CD4-positive, CD25-positive, alpha-beta regulatory T cell (primary cell): ENCODE measurements around the gene RSU1. TPM values are rescaled to one million over a fixed set of nuclear protein-coding genes. Genes with fewer than 3 reads are reported as not detected.

Source experiments
- ATAC-seq, 2 donors: fragments of 150-1000 bp; cut with Tn5 transposase; one replicate each; pipeline ENCODE4 v1.10.0; 2021; ENCODE audit warnings: low read depth in 2 of 2, moderate number of reproducible peaks in 2 of 2, moderate library complexity in 1 of 2
- DNase-seq, 3 donors: peaks; one replicate each; pipeline versions ENCODE4 v3.0.0 to v3.0.0-alpha.2; 2012 to 2022; ENCODE audit warnings: mixed read lengths in 1 of 3
- H3K27ac ChIP-seq: one replicate; pipeline ENCODE4 v1.7.0; 2013; ENCODE audit warnings: mild to moderate bottlenecking, low read length; ENCODE audit not compliant: insufficient read depth, poor library complexity, severe bottlenecking
- H3K27me3 ChIP-seq: one replicate; pipeline ENCODE4 v1.7.0; 2013; ENCODE audit warnings: low read length; ENCODE audit not compliant: control insufficient read depth, insufficient read depth
- H3K36me3 ChIP-seq: one replicate; pipeline ENCODE4 v1.7.0; 2013; ENCODE audit warnings: mild to moderate bottlenecking, low read length, moderate library complexity; ENCODE audit not compliant: control insufficient read depth, insufficient read depth
- H3K4me1 ChIP-seq: 2 replicates; pipeline ENCODE4 v1.7.0; 2013; ENCODE audit warnings: mild to moderate bottlenecking, low read length; ENCODE audit not compliant: insufficient read depth, control insufficient read depth, poor library complexity, severe bottlenecking
- H3K4me3 ChIP-seq: one replicate; pipeline ENCODE4 v1.7.0; 2013; ENCODE audit warnings: low read depth, mild to moderate bottlenecking, low read length, moderate library complexity
- H3K9me3 ChIP-seq, 2 experiments: 1 replicate in 1 of 2; 2 replicates in 1 of 2; pipeline ENCODE4 v1.7.0; 2013; ENCODE audit warnings: low read length in 2 of 2, mild to moderate bottlenecking in 1 of 2, moderate library complexity in 1 of 2; ENCODE audit not compliant: control insufficient read depth in 2 of 2
- H3K27ac Mint-ChIP-seq, 3 donors: one replicate each; pipeline ENCODE4 v1.8.0; 2020 to 2022; ENCODE audit warnings: mild to moderate bottlenecking in 3 of 3, mixed read lengths in 3 of 3, moderate library complexity in 2 of 3
- H3K27me3 Mint-ChIP-seq: one replicate; pipeline ENCODE4 v1.8.0; 2022; ENCODE audit warnings: mild to moderate bottlenecking, mixed read lengths
- H3K36me3 Mint-ChIP-seq: one replicate; pipeline ENCODE4 v1.8.0; 2020; ENCODE audit warnings: mixed read lengths
- H3K4me1 Mint-ChIP-seq, 4 donors: one replicate each; pipeline ENCODE4 v1.8.0; 2020 to 2022; ENCODE audit warnings: mixed read lengths in 4 of 4, mild to moderate bottlenecking in 1 of 4
- H3K4me3 Mint-ChIP-seq, 4 donors: one replicate each; pipeline ENCODE4 v1.8.0; 2020 to 2022; ENCODE audit warnings: mild to moderate bottlenecking in 4 of 4, mixed read lengths in 4 of 4, moderate library complexity in 3 of 4
- H3K9me3 Mint-ChIP-seq, 7 donors: one replicate each; pipeline ENCODE4 v1.8.0; 2020 to 2022; ENCODE audit warnings: mixed read lengths in 7 of 7, mild to moderate bottlenecking in 3 of 7, moderate library complexity in 2 of 7
- polyA plus RNA-seq, 4 donors: library from polyadenylated mRNA; unstranded; fragments of 300-500 nt; fragmentation: Illumina TruSeq; gene quantifications; one replicate each; pipeline ENCODE4 v1.2.3, GENCODE V29; 2021
- total RNA-seq: library from RNA; stranded (reverse); gene quantifications from one replicate; pipeline ENCODE4 v1.2.3, GENCODE V29; 2022

Gene RSU1
- total and polyA plus RNA-seq, 5 donors from 2014 or later, result 69.2 to 165 (median 139) TPM

GRCh38 chr10:16626697-16627096 lies 190.5 kb downstream of the RSU1 start:
- Histone ChIP-seq H3K27ac (no peak overlapping the region), H3K4me3 (no peak overlapping the region), H3K27me3 (no peaks in the 10 kb centered on the region), H3K4me1 (no peaks in the 10 kb centered on the region), H3K36me3 (peaks cover 3% of the 10 kb centered on the region), H3K9me3 (no peaks in the 10 kb centered on the region)
- ATAC-seq (no peak), DNase-seq (no peak)
- H3K27me3 Mint-ChIP-seq, result no peaks in the 10 kb centered on the region
- peaks cover 43% of the 10 kb centered on the region for H3K36me3 Mint-ChIP-seq
- no peak overlapping the region for H3K27ac Mint-ChIP-seq
- peaks cover 0 to 11% (median 4%) of the 10 kb centered on the region in 7 donors for H3K9me3 Mint-ChIP-seq
- no peak overlapping the region for H3K4me3 Mint-ChIP-seq
- H3K4me1 Mint-ChIP-seq, result peaks cover 0 to 10% (median 5%) of the 10 kb centered on the region in 4 donors

- Mint-ChIP-seq H3K27ac (no peak overlapping the region), H3K4me3 (no peak overlapping the region), H3K4me1 (peaks cover 0 to 10% (median 0%) of the 10 kb centered on the region in 4 donors), H3K9me3 (peaks cover 5 to 22% (median 11%) of the 10 kb centered on the region in 7 donors), H3K27me3 (no peaks in the 10 kb centered on the region), H3K36me3 (peaks cover 37% of the 10 kb centered on the region)
- Histone ChIP-seq H3K27ac (no peak overlapping the region), H3K4me3 (no peak overlapping the region), H3K27me3 (no peaks in the 10 kb centered on the region), H3K9me3 (peaks cover 5% of the 10 kb centered on the region in 2 experiments), H3K36me3 (no peaks in the 10 kb centered on the region), H3K4me1 (no peaks in the 10 kb centered on the region)
- ATAC-seq (no peak), DNase-seq (no peak)
These were observed 204.3 kb downstream of the RSU1 start for GRCh38 chr10:16612981-16613355.

GRCh38 chr10:16612115-16612980 lies 204.9 kb downstream of the RSU1 start:
- H3K36me3 ChIP-seq, result no peaks in the 10 kb centered on the region
- peaks cover 5 to 19% (median 11%) of the 10 kb centered on the region in 7 donors for H3K9me3 Mint-ChIP-seq
- H3K36me3 Mint-ChIP-seq, result peaks cover 31% of the 10 kb centered on the region
- ATAC-seq (no peak), DNase-seq (peak in 2 of 3 donors; percentile 14 to 34)
- no peaks in the 10 kb centered on the region for H3K27me3 Mint-ChIP-seq
- H3K4me3 Mint-ChIP-seq, result no peak overlapping the region
- H3K27ac ChIP-seq, result no peak overlapping the region
- H3K27me3 ChIP-seq, result no peaks in the 10 kb centered on the region
- no peak overlapping the region for H3K27ac Mint-ChIP-seq
- no peak overlapping the region for H3K4me3 ChIP-seq
- no peaks in the 10 kb centered on the region for H3K4me1 ChIP-seq
- H3K4me1 Mint-ChIP-seq, result peaks cover 0 to 10% (median 0%) of the 10 kb centered on the region in 4 donors
- H3K9me3 ChIP-seq, result peaks cover 5% of the 10 kb centered on the region in 2 experiments

- DNase-seq (no peak), ATAC-seq (no peak)
- Mint-ChIP-seq H3K4me3 (no peak overlapping the region), H3K9me3 (peaks cover 0 to 11% (median 5%) of the 10 kb centered on the region in 7 donors), H3K27me3 (no peaks in the 10 kb centered on the region), H3K4me1 (peaks cover 0 to 10% (median 0%) of the 10 kb centered on the region in 4 donors), H3K36me3 (peaks cover 21% of the 10 kb centered on the region), H3K27ac (no peak overlapping the region)
- H3K27ac ChIP-seq, result no peak overlapping the region
- no peaks in the 10 kb centered on the region for H3K27me3 ChIP-seq
- no peak overlapping the region for H3K4me3 ChIP-seq
- no peaks in the 10 kb centered on the region for H3K36me3 ChIP-seq
- H3K4me1 ChIP-seq, result no peaks in the 10 kb centered on the region
- H3K9me3 ChIP-seq, result peaks cover 3 to 5% of the 10 kb centered on the region in 2 experiments
These were observed 206.2 kb downstream of the RSU1 start for GRCh38 chr10:16611037-16611436.

GRCh38 chr10:16609211-16609610 lies 208.0 kb downstream of the RSU1 start:
- no peaks in the 10 kb centered on the region for H3K36me3 ChIP-seq
- Mint-ChIP-seq H3K36me3 (peaks cover 17% of the 10 kb centered on the region), H3K27me3 (no peaks in the 10 kb centered on the region), H3K9me3 (peaks cover 0 to 2% (median 0%) of the 10 kb centered on the region in 7 donors), H3K4me1 (no peaks in the 10 kb centered on the region), H3K4me3 (no peak overlapping the region), H3K27ac (peak overlapping the region in 1 of 3 donors; percentile 8)
- no peak overlapping the region for H3K4me3 ChIP-seq
- DNase-seq (no peak), ATAC-seq (no peak)
- H3K4me1 ChIP-seq, result no peaks in the 10 kb centered on the region
- no peaks in the 10 kb centered on the region for H3K9me3 ChIP-seq
- H3K27ac ChIP-seq, result no peak overlapping the region
- H3K27me3 ChIP-seq, result no peaks in the 10 kb centered on the region

- Histone ChIP-seq H3K27ac (no peak overlapping the region), H3K27me3 (no peaks in the 10 kb centered on the region), H3K4me3 (no peak overlapping the region), H3K36me3 (peaks cover 3% of the 10 kb centered on the region), H3K9me3 (no peaks in the 10 kb centered on the region), H3K4me1 (no peaks in the 10 kb centered on the region)
- ATAC-seq (no peak), DNase-seq (no peak)
- no peaks in the 10 kb centered on the region for H3K9me3 Mint-ChIP-seq
- no peaks in the 10 kb centered on the region for H3K27me3 Mint-ChIP-seq
- no peak overlapping the region for H3K27ac Mint-ChIP-seq
- peaks cover 13% of the 10 kb centered on the region for H3K36me3 Mint-ChIP-seq
- peaks cover 0 to 4% (median 0%) of the 10 kb centered on the region in 4 donors for H3K4me1 Mint-ChIP-seq
- no peak overlapping the region for H3K4me3 Mint-ChIP-seq
These were observed 210.3 kb downstream of the RSU1 start for GRCh38 chr10:16606923-16607322.

- Mint-ChIP-seq H3K27ac (no peak overlapping the region), H3K27me3 (no peaks in the 10 kb centered on the region), H3K9me3 (no peaks in the 10 kb centered on the region), H3K36me3 (peaks cover 17% of the 10 kb centered on the region), H3K4me3 (no peak overlapping the region), H3K4me1 (peaks cover 0 to 4% (median 0%) of the 10 kb centered on the region in 4 donors)
- DNase-seq (no peak), ATAC-seq (no peak)
- no peak overlapping the region for H3K4me3 ChIP-seq
- H3K27me3 ChIP-seq, result no peaks in the 10 kb centered on the region
- H3K9me3 ChIP-seq, result no peaks in the 10 kb centered on the region
- H3K27ac ChIP-seq, result no peak overlapping the region
- peaks cover 3% of the 10 kb centered on the region for H3K36me3 ChIP-seq
- no peaks in the 10 kb centered on the region for H3K4me1 ChIP-seq
These were observed 210.8 kb downstream of the RSU1 start for GRCh38 chr10:16606421-16606820.

- H3K27me3 ChIP-seq, result no peaks in the 10 kb centered on the region
- Mint-ChIP-seq H3K27me3 (no peaks in the 10 kb centered on the region), H3K4me1 (peaks cover 0 to 4% (median 2%) of the 10 kb centered on the region in 4 donors), H3K9me3 (peaks cover 0 to 2% (median 0%) of the 10 kb centered on the region in 7 donors), H3K36me3 (peaks cover 33% of the 10 kb centered on the region), H3K27ac (no peak overlapping the region), H3K4me3 (no peak overlapping the region)
- no peaks in the 10 kb centered on the region for H3K4me1 ChIP-seq
- no peaks in the 10 kb centered on the region for H3K9me3 ChIP-seq
- no peak for DNase-seq
- peaks cover 3% of the 10 kb centered on the region for H3K36me3 ChIP-seq
- no peak overlapping the region for H3K27ac ChIP-seq
- H3K4me3 ChIP-seq, result no peak overlapping the region
- ATAC-seq, result no peak
These were observed 213.9 kb downstream of the RSU1 start for GRCh38 chr10:16603308-16603707.
